Breast epithelium (tissue), 4 donors: ENCODE measurements around the gene CEP295NL. TPM values are rescaled to one million over a fixed set of nuclear protein-coding genes. Genes with fewer than 3 reads are reported as not detected.

Experiments
- DNase-seq, 2 donors: peaks; one replicate each; pipeline ENCODE4 v3.0.0-alpha.2; 2019; ENCODE audit warnings: low spot score in 2 of 2
- H3K27ac ChIP-seq, 2 donors: fragments of 200-600 bp; sonication (generic) in 1 of 2; one replicate each; pipeline ENCODE4 v1.5.1; 2016 to 2019; ENCODE audit warnings: mild to moderate bottlenecking in 1 of 2
- H3K27me3 ChIP-seq, 2 donors: fragments of 200-600 bp; sonication (generic) in 1 of 2; one replicate each; pipeline versions ENCODE4 v1.5.1 to v1.6.0; 2017 to 2019; ENCODE audit warnings: control low read depth in 1 of 2, mild to moderate bottlenecking in 1 of 2
- H3K36me3 ChIP-seq: fragments of 200-600 bp; one replicate; pipeline ENCODE4 v1.5.1; 2019
- H3K4me1 ChIP-seq, 2 donors: fragments of 200-600 bp; sonication (generic); one replicate each; pipeline ENCODE4 v1.5.1; 2016 to 2019; ENCODE audit warnings: control low read depth in 1 of 2
- H3K4me3 ChIP-seq, 3 donors: fragments of 200-600 bp; sonication (generic); 1 replicate in 2 of 3; 2 replicates in 1 of 3; pipeline ENCODE4 v1.5.1; 2016 to 2019; ENCODE audit warnings: mild to moderate bottlenecking in 3 of 3, moderate library complexity in 2 of 3
- H3K9me3 ChIP-seq, 2 donors: fragments of 200-600 bp; sonication (generic) in 1 of 2; one replicate each; pipeline ENCODE4 v1.5.1; 2016 to 2019; ENCODE audit warnings: control low read depth in 1 of 2
- POLR2A ChIP-seq: fragments of 450-650 bp; IDR thresholded peaks from one replicate; pipeline ENCODE4 v1.6.1; 2016; ENCODE audit warnings: antibody characterized with exemption, mild to moderate bottlenecking, moderate library complexity
- POLR2AphosphoS5 ChIP-seq, 3 donors: sonication (generic); formaldehyde crosslinking; IDR thresholded peaks; one replicate each; pipeline ENCODE4 v1.6.1; 2017; ENCODE audit warnings: antibody characterized with exemption in 3 of 3
- intact Hi-C: fragments of 100-400 bp; cut with DNase I; formaldehyde crosslinking; loops from one replicate; pipeline ENCODE4 v1.15.1; 2023; ENCODE audit warnings: low total_unique reads
- total RNA-seq, 3 donors: library from RNA; depleted of rRNA; stranded (reverse); fragments of >200 nt; gene quantifications; one replicate each; pipeline ENCODE4 v1.1.0, GENCODE V29; 2016
- TF ChIP-seq, protein P1 (sequence below), 3 donors: fragments of 450-650 bp; IDR thresholded peaks; one replicate each; pipeline ENCODE4 v1.5.1; 2016 to 2017; ENCODE audit warnings: antibody characterized with exemption in 3 of 3, mild to moderate bottlenecking in 3 of 3, moderate library complexity in 3 of 3

The CEP295NL gene
- total RNA-seq, 3 donors from 2014 or later = 1.8 to 7.2 (median 2.6) TPM

DNA sequence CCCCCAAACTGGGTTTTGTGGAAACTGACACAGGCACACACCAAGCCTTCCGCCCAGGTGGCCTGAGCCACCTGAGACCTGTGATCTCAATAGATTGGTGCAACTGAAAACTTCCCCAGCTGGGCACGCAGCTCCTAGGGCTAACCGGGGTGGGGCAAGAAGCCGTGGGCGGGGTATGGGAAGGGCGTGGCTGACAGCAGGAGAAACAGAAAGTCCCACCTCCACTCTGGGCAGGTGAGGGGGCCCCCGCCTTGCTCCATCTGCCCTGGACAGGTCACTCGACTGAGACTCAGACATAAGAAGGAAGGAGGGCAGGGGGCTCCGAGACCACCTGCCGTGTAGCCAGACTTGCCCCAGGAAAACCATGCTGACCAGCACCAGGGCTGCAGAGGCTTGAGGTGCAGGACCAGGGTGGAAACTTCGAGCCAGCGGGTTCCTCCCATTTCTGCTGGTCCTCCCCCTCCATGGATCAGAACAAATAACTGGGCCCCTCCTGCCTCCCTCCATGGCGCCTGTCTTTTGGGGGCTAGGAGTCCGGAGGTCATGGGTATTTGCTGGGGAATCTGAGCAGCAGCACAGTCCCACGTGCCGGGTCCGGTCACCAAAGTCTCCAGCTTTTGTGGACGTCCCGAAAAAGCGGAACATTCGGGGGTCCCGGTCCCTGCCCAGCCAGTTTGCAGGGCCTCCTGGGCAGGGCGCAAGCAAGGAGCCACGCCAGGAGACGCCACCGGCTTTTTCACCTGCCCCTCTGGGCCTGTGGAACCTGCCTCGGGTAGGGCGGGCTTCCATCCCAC lies 20.9 kb upstream of the CEP295NL start:
- peak overlapping the region; percentile 87 to 97 for H3K27ac ChIP-seq
- DNase-seq = peak; percentile 82

DNA sequence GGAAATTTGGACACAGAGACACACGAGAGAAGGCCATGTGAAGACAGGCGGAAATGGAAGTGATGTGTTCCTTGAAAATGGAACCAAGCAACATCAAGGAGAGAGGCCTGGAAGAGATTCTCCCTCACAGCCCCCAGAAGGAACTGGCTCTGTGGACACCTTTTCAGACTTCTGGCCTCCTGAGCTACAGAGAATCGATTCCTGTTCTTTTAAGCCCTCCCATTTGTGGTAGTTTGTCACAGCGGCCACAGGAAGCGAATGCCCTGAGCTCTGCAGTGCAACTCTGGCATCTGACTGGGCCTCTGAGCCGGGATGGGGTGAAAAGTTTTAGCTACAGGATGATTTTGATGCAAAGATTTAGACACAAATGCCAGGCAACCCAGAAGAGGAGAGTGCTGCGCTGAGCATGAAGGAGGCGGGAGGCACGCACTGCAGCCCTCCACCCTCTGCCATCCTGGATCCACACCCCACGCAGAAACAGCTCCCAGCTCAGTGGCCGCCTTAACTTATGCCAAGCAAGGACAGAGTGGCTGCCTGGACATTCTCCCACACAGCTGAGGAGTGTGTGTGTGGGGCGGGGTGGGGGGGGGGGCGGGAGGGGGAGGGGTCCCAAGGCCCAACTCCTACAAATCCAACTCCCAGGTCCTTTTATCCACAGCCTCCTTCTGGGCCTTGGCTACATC lies 20.0 kb upstream of the CEP295NL start:
- DNase-seq = no peak
- TF ChIP-seq POLR2AphosphoS5 (IDR thresholded peaks at IDR 0.05) (no peak), POLR2A (no peak)
- TF ChIP-seq, protein P1, sequence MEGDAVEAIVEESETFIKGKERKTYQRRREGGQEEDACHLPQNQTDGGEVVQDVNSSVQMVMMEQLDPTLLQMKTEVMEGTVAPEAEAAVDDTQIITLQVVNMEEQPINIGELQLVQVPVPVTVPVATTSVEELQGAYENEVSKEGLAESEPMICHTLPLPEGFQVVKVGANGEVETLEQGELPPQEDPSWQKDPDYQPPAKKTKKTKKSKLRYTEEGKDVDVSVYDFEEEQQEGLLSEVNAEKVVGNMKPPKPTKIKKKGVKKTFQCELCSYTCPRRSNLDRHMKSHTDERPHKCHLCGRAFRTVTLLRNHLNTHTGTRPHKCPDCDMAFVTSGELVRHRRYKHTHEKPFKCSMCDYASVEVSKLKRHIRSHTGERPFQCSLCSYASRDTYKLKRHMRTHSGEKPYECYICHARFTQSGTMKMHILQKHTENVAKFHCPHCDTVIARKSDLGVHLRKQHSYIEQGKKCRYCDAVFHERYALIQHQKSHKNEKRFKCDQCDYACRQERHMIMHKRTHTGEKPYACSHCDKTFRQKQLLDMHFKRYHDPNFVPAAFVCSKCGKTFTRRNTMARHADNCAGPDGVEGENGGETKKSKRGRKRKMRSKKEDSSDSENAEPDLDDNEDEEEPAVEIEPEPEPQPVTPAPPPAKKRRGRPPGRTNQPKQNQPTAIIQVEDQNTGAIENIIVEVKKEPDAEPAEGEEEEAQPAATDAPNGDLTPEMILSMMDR (IDR thresholded peaks at IDR 0.05) = no peak
- Histone ChIP-seq H3K36me3 (no peaks in the 10 kb centered on the region), H3K4me1 (peaks cover 6 to 11% of the 10 kb centered on the region in 2 donors), H3K9me3 (no peaks in the 10 kb centered on the region), H3K4me3 (peak overlapping the region; percentile 79 to 93 (median 82)), H3K27me3 (no peaks in the 10 kb centered on the region), H3K27ac (peak overlapping the region; percentile 87 to 97)
- intact Hi-C loops = loop anchor here (2.0 kb wide), 1 partner anchor 58 kb away; no protein-coding TSS in a partner anchor

More for the DNA sequence above, 20.9 kb upstream of the CEP295NL start:
- peak overlapping the region; percentile 79 to 93 (median 82) for H3K4me3 ChIP-seq
- H3K27me3 ChIP-seq = no peaks in the 10 kb centered on the region
- intact Hi-C loops = loop anchor here (2.0 kb wide), 1 partner anchor 59 kb away; no protein-coding TSS in a partner anchor
- peaks cover 6 to 11% of the 10 kb centered on the region in 2 donors for H3K4me1 ChIP-seq
- H3K9me3 ChIP-seq = no peaks in the 10 kb centered on the region
- H3K36me3 ChIP-seq = no peaks in the 10 kb centered on the region
- TF ChIP-seq, protein P1 (IDR thresholded peaks at IDR 0.05) = no peak
- no peak for TF ChIP-seq POLR2A
- TF ChIP-seq POLR2AphosphoS5 (IDR thresholded peaks at IDR 0.05) = no peak

DNA sequence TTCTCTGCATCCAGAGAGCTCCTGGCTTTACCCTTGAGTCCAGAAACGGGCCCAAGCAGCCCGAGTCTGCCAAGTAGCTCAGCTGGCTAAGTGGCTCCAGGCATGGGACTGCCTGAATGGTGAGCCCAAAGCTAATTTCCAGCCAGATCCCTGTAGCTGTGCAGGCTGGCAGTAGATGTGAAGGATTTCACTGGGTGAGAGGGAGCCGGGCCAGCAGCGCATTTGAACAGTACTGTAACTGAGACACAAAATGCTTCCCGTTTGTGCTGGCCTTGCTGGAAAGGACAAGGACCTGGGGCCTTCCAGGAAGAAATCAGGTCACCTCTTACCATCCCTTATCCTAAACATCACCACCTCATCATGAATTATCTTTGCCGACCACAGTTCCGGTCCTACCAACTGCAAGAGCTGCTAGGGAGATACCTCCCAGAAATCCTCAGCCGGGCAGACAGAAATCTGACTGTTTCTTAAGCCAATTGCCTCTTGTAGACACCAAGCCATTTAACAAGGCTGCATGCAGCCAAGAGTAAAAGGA lies 18.5 kb upstream of the CEP295NL start:
- no peaks in the 10 kb centered on the region for H3K36me3 ChIP-seq
- no peak for DNase-seq
- H3K9me3 ChIP-seq = no peaks in the 10 kb centered on the region
- peak overlapping the region; percentile 87 to 97 for H3K27ac ChIP-seq
- TF ChIP-seq, protein P1 (IDR thresholded peaks at IDR 0.05) = no peak
- TF ChIP-seq POLR2AphosphoS5 (IDR thresholded peaks at IDR 0.05) (no peak), POLR2A (no peak)
- intact Hi-C loops = no loop called here
- H3K4me3 ChIP-seq = peak overlapping the region in 2 of 3 donors; percentile 48 to 82
- no peaks in the 10 kb centered on the region for H3K27me3 ChIP-seq
- peaks cover 6 to 11% of the 10 kb centered on the region in 2 donors for H3K4me1 ChIP-seq

DNA sequence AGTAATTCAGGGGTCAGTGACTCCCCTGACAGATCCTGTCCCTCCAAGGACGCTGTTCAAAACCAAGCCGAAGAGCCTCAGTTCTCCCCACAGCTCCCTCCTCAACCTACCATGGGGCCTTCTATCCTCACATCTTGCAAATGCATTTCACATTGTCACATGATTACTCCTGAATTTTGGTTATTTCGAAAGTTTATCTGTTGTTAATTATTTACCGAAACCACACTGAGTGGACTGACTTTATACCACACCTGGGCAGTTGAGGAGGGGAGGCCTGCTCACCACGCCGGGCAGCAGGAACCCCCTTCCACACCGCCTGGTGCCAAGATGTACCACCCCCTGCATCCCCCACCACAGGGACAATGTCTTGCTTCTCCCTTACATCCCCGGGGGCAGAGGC lies 17.5 kb upstream of the CEP295NL start:
- DNase-seq = no peak
- no peaks in the 10 kb centered on the region for H3K9me3 ChIP-seq
- no peaks in the 10 kb centered on the region for H3K27me3 ChIP-seq
- TF ChIP-seq, protein P1 (IDR thresholded peaks at IDR 0.05) = no peak
- TF ChIP-seq POLR2A = no peak
- TF ChIP-seq POLR2AphosphoS5 (IDR thresholded peaks at IDR 0.05) = no peak
- H3K4me3 ChIP-seq = peak overlapping the region in 1 of 3 donors; percentile 30
- no peaks in the 10 kb centered on the region for H3K36me3 ChIP-seq
- intact Hi-C loops = no loop called here
- H3K27ac ChIP-seq = peak overlapping the region; percentile 87 to 97
- H3K4me1 ChIP-seq = peaks cover 6 to 11% of the 10 kb centered on the region in 2 donors
